OCI-LY3 (cell line): ENCODE measurements around the gene DDX20.

Experiments
- H2AFZ ChIP-seq: fragments of 200-600, 300-600 bp; shearing (Covaris generic); 2 replicates; pipeline ENCODE4 v1.6.0; 2014; ENCODE audit warnings: antibody characterized with exemption, low read depth, low read length
- H3K27ac ChIP-seq: fragments of 200-600, 300-600 bp; sonication (generic); 2 replicates; pipeline ENCODE4 v1.5.1; 2014; ENCODE audit warnings: mild to moderate bottlenecking, low read length, moderate library complexity, mixed read lengths
- H3K27me3 ChIP-seq: fragments of 200-600, 300-600 bp; sonication (generic); 2 replicates; pipeline ENCODE4 v1.6.1; 2014; ENCODE audit warnings: low read depth, low read length, mixed read lengths
- H3K36me3 ChIP-seq: fragments of 200-600, 300-600 bp; sonication (generic); replicated peaks from 2 replicates; pipeline ENCODE3; 2014; ENCODE audit warnings: low read depth, low read length, mixed read lengths
- H3K4me1 ChIP-seq: fragments of 300-600, 200-600 bp; sonication (generic); 2 replicates; pipeline ENCODE4 v1.6.1; 2014; ENCODE audit warnings: low read length, mixed read lengths
- H3K4me2 ChIP-seq: fragments of 200-600, 300-600 bp; sonication (generic); 2 replicates; pipeline ENCODE4 v1.6.1; 2014; ENCODE audit warnings: low read length, mixed read lengths
- H3K4me3 ChIP-seq: fragments of 300-600, 200-600 bp; sonication (generic); 2 replicates; pipeline ENCODE4 v1.5.1; 2014; ENCODE audit warnings: antibody characterized with exemption, mild to moderate bottlenecking, low read length, moderate library complexity
- H3K79me2 ChIP-seq: fragments of 300-600, 200-600 bp; shearing (Covaris generic); 2 replicates; pipeline ENCODE4 v1.6.1; 2014; ENCODE audit warnings: mild to moderate bottlenecking, low read length, mixed read lengths
- H3K9ac ChIP-seq: fragments of 300-600, 200-600 bp; shearing (Covaris generic); 2 replicates; pipeline ENCODE4 v1.6.0; 2014; ENCODE audit warnings: mild to moderate bottlenecking, low read length, moderate library complexity
- H3K9me3 ChIP-seq: fragments of 200-600, 300-600 bp; shearing (Covaris generic); 2 replicates; pipeline ENCODE4 v1.6.1; 2014; ENCODE audit warnings: low read length, mixed read lengths; ENCODE audit not compliant: insufficient read depth
- H4K20me1 ChIP-seq: fragments of 200-600, 300-600 bp; sonication (generic); 2 replicates; pipeline ENCODE4 v1.6.1; 2016; ENCODE audit warnings: low read length, mixed read lengths; ENCODE audit not compliant: insufficient read depth
- CTCF ChIP-seq: fragments of 200-600, 300-600 bp; sonication (generic); IDR thresholded peaks from 2 replicates; pipeline ENCODE4 v1.5.1; 2014; ENCODE audit warnings: antibody characterized with exemption, low read length, low read depth
- EZH2phosphoT487 ChIP-seq: fragments of 200-600 bp; shearing (Covaris generic); IDR thresholded peaks from 2 replicates; pipeline ENCODE4 v1.6.1; 2018; ENCODE audit warnings: antibody characterized with exemption, mixed run types, low read depth

DDX20 gene

GRCh38 chr1:111747947-111748346 lies 7.8 kb upstream of the DDX20 start:
- Histone ChIP-seq H3K36me3 (no peaks in the 10 kb centered on the region), H3K27me3 (no peaks in the 10 kb centered on the region), H3K9me3 (no peaks in the 10 kb centered on the region), H3K9ac (no peak overlapping the region), H3K27ac (no peak overlapping the region), H2AFZ (no peak overlapping the region), H4K20me1 (no peaks in the 10 kb centered on the region), H3K4me2 (no peak overlapping the region), H3K4me3 (no peak overlapping the region), H3K79me2 (no peaks in the 10 kb centered on the region), H3K4me1 (peaks cover 6% of the 10 kb centered on the region; the same call in 1 of the 2 replicates)
- no peak for TF ChIP-seq EZH2phosphoT487
- TF ChIP-seq CTCF = no peak

GRCh38 chr1:111749628-111750027 lies 6.1 kb upstream of the DDX20 start:
- H3K4me2 ChIP-seq = no peak overlapping the region
- H2AFZ ChIP-seq = no peak overlapping the region
- H3K79me2 ChIP-seq = no peaks in the 10 kb centered on the region
- H3K4me3 ChIP-seq = no peak overlapping the region
- no peaks in the 10 kb centered on the region for H3K9me3 ChIP-seq
- no peak for TF ChIP-seq EZH2phosphoT487
- no peak for TF ChIP-seq CTCF
- H3K36me3 ChIP-seq = no peaks in the 10 kb centered on the region
- H3K4me1 ChIP-seq = peaks cover 8% of the 10 kb centered on the region
- H3K27ac ChIP-seq = no peak overlapping the region
- no peaks in the 10 kb centered on the region for H3K27me3 ChIP-seq
- H3K9ac ChIP-seq = no peak overlapping the region
- H4K20me1 ChIP-seq = no peaks in the 10 kb centered on the region

- H3K79me2 ChIP-seq = peaks cover 9% of the 10 kb centered on the region; the same call in 1 of the 2 replicates
- H4K20me1 ChIP-seq = no peaks in the 10 kb centered on the region
- H3K27me3 ChIP-seq = no peaks in the 10 kb centered on the region
- no peak overlapping the region for H2AFZ ChIP-seq
- no peak overlapping the region for H3K9ac ChIP-seq
- H3K9me3 ChIP-seq = no peaks in the 10 kb centered on the region
- no peak overlapping the region for H3K27ac ChIP-seq
- no peak overlapping the region for H3K4me2 ChIP-seq
- H3K4me3 ChIP-seq = no peak overlapping the region
- H3K4me1 ChIP-seq = peaks cover 10% of the 10 kb centered on the region
- no peaks in the 10 kb centered on the region for H3K36me3 ChIP-seq
- no peak for TF ChIP-seq EZH2phosphoT487
- TF ChIP-seq CTCF = no peak
Measured at GRCh38 chr1:111750856-111751255, 4.8 kb upstream of the DDX20 start.

- H3K4me2 ChIP-seq = no peak overlapping the region
- H3K4me3 ChIP-seq = no peak overlapping the region
- no peaks in the 10 kb centered on the region for H4K20me1 ChIP-seq
- H3K4me1 ChIP-seq = peaks cover 13% of the 10 kb centered on the region
- H3K79me2 ChIP-seq = peaks cover 21% of the 10 kb centered on the region
- no peak for TF ChIP-seq CTCF
- TF ChIP-seq EZH2phosphoT487 = no peak
- H3K36me3 ChIP-seq = no peaks in the 10 kb centered on the region
- no peak overlapping the region for H3K27ac ChIP-seq
- H3K9me3 ChIP-seq = no peaks in the 10 kb centered on the region
- H3K27me3 ChIP-seq = no peaks in the 10 kb centered on the region
- H3K9ac ChIP-seq = no peak overlapping the region
- no peak overlapping the region for H2AFZ ChIP-seq
Measured at GRCh38 chr1:111751906-111752575, 3.7 kb upstream of the DDX20 start.
